ENCODE data around the gene OLFML2A.

Gene OLFML2A

DNA sequence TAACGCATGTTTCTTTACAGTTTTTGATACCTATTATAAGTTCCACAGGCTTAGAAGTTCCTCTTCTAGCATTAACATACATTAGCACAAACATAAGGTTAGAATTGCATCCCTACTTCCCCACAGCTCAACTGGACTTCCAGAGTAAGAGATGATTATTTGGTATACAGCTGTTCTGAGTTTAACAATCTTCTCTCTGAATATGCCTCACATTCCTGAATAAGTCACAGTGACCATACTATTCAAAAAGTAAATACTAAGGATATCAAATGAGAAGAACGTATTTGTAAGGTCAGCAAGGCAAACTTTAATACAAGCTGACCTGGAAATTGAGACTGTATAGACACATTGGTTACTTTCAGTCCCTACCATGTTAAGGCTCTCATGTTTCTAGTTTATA, 27.2 kb upstream of the OLFML2A start:
- in situ Hi-C loops (cut with MboI; ENCODE audit: low pct_unique_long_range_greater_than_20kb, low sequenced_read_pairs, unreplicated experiment), result loop anchor here (25.0 kb wide), 1 partner anchor 388 kb away; the partner anchor contains the start of gene SCAI
- TF ChIP-seq, protein P1, sequence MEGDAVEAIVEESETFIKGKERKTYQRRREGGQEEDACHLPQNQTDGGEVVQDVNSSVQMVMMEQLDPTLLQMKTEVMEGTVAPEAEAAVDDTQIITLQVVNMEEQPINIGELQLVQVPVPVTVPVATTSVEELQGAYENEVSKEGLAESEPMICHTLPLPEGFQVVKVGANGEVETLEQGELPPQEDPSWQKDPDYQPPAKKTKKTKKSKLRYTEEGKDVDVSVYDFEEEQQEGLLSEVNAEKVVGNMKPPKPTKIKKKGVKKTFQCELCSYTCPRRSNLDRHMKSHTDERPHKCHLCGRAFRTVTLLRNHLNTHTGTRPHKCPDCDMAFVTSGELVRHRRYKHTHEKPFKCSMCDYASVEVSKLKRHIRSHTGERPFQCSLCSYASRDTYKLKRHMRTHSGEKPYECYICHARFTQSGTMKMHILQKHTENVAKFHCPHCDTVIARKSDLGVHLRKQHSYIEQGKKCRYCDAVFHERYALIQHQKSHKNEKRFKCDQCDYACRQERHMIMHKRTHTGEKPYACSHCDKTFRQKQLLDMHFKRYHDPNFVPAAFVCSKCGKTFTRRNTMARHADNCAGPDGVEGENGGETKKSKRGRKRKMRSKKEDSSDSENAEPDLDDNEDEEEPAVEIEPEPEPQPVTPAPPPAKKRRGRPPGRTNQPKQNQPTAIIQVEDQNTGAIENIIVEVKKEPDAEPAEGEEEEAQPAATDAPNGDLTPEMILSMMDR (IDR thresholded peaks at IDR 0.05; ENCODE audit: extremely low read depth, insufficient read depth, missing control alignments), result no peak
- DNase-seq (ENCODE audit: low spot score), result no peak

DNA sequence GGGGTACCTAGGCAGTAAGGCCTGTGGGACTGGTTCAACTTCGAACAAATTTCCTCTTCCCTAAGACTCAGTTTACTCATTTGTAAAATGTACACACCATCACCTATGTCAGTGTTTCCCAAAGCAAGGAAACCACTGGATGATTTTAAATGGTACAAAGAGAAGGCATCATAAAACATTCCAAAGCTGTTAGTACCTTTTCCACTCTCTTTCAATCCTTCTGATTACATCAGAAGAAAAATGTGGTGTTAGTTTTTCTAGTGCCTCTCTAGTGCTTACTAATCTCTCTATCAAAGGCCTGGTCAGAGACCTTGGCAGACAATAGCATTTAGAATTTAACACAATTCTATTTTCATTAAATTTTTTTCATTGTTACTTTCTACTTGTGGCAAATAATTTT, 24.0 kb upstream of the OLFML2A start:
- in situ Hi-C loops (cut with MboI; ENCODE audit: low pct_unique_long_range_greater_than_20kb, low sequenced_read_pairs, unreplicated experiment), result loop anchor here (25.0 kb wide), 1 partner anchor 384 kb away; the partner anchor contains the start of gene SCAI
- TF ChIP-seq, protein P1 (IDR thresholded peaks at IDR 0.05; ENCODE audit: extremely low read depth, insufficient read depth, missing control alignments), result no peak
- no peak for DNase-seq (ENCODE audit: low spot score)

DNA sequence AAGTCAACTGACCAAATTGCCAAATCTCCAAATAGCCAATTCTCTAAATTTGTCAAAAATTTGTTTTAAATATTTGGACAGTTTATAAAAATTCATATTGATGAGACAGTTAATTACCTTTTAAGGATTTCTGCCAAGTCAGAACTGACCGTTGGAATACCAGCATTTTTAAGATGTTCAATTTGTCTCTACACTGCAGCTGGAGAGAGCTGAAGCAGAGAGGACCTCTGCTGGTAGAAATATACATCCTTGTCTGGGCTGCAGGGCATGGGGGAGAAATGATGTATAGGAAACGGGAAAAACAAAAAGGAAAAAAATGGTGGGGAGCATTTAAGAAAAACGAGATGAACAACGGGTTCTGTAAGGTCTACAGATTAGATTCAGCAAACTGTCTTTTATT, 22.6 kb upstream of the OLFML2A start:
- TF ChIP-seq, protein P1 (IDR thresholded peaks at IDR 0.05; ENCODE audit: extremely low read depth, insufficient read depth, missing control alignments), result peak; percentile 42
- DNase-seq (ENCODE audit: low spot score), result no peak
- in situ Hi-C loops (cut with MboI; ENCODE audit: low pct_unique_long_range_greater_than_20kb, low sequenced_read_pairs, unreplicated experiment), result loop anchor here (25.0 kb wide), 1 partner anchor 383 kb away; the partner anchor contains the start of gene SCAI

DNA sequence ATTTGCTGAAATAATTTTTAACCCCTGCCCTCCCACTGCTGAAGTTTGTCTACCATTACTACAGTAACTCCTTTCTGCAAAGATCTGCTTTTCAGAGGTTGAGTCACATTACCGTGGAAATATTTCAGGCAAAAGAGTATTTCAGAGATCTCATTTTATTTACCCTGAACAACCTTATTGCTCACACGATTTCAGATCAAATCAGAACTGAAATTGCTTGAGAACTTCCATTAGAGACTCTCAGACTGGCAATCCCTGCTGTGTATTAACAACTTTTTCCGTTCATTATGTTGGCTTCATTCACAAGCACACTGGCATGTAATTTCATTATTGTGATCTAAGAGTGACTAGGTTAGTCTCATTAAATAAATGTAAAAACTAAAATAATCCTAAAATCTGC, 21.9 kb upstream of the OLFML2A start:
- in situ Hi-C loops (cut with MboI; ENCODE audit: low pct_unique_long_range_greater_than_20kb, low sequenced_read_pairs, unreplicated experiment), result loop anchor here (25.0 kb wide), 1 partner anchor 382 kb away; the partner anchor contains the start of gene SCAI
- TF ChIP-seq, protein P1 (IDR thresholded peaks at IDR 0.05; ENCODE audit: extremely low read depth, insufficient read depth, missing control alignments), result no peak
- DNase-seq (ENCODE audit: low spot score), result no peak

DNA sequence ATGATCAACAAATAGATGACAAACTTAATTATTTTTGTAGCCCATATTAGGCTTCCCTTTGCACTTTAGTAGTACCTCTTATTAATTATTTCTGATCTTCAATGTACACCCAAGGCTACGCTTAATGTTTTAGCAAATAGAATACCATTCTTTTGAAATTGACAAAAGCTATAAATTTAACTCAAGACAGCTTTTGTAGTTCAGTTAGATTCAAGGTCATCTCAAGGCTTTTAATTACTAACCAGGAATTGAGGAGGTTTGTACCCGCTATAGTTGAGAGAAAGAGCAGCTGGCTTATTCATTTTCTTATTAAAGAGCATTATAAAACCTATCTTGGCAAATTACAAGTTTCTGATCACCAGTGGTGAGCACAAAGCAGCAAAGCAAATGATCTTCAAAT, 20.9 kb upstream of the OLFML2A start:
- in situ Hi-C loops (cut with MboI; ENCODE audit: low pct_unique_long_range_greater_than_20kb, low sequenced_read_pairs, unreplicated experiment), result loop anchor here (25.0 kb wide), 1 partner anchor 381 kb away; the partner anchor contains the start of gene SCAI
- DNase-seq (ENCODE audit: low spot score), result no peak
- TF ChIP-seq, protein P1 (IDR thresholded peaks at IDR 0.05; ENCODE audit: extremely low read depth, insufficient read depth, missing control alignments), result no peak

DNA sequence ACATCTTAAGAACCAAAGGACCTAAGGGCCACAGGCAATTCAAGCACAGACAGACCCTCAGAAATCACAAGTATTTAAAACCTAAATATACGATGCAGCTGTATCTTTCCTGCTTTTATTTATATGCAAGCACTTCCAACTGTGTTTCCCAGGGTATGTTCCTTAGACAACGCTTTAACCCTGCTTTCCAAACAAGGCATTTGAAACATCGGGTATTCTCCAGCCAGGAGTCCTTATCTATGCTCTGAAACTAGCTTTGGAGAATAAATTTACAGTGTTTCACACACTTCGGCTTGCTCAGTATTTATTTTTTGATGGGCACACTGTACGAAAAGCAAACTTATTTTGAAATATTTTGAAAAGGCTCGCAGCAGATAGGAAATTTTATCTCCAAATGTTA, 19.3 kb upstream of the OLFML2A start:
- in situ Hi-C loops (cut with MboI; ENCODE audit: low pct_unique_long_range_greater_than_20kb, low sequenced_read_pairs, unreplicated experiment), result loop anchor here (25.0 kb wide), 1 partner anchor 380 kb away; the partner anchor contains the start of gene SCAI
- DNase-seq (ENCODE audit: low spot score), result no peak
- TF ChIP-seq, protein P1 (IDR thresholded peaks at IDR 0.05; ENCODE audit: extremely low read depth, insufficient read depth, missing control alignments), result no peak

Measured in GM13977 (cell line).